Hepatocyte (in vitro differentiated cells): ENCODE results near the gene PPDPF.

Experiments
- CTCF ChIP-seq: fragments of 200-600 bp; sonication (generic); IDR thresholded peaks from 2 replicates; pipeline ENCODE4 v1.5.1; 2016; ENCODE audit warnings: antibody characterized with exemption, mild to moderate bottlenecking; ENCODE audit not compliant: poor library complexity
- EZH2phosphoT487 ChIP-seq: fragments of 200-600 bp; sonication (generic); IDR thresholded peaks from one replicate; pipeline ENCODE4 v1.6.1; 2018; ENCODE audit warnings: antibody characterized with exemption, mild to moderate bottlenecking, low read depth, moderate library complexity; ENCODE audit not compliant: unreplicated experiment, severe bottlenecking

DNA sequence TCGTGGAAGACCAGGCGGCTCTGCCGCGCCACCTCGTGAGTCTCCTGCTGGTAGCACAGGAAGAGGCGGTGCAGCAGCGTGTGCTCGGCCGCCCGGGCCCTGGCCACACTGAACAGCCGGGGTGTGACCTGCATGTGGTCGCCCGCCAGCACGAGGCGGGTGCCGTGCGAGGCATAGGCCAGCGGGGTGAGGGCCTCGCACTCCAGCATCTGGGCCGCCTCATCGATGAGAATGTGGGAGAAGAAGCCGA lies 46.5 kb downstream of the PPDPF start:
- no peak for TF ChIP-seq CTCF
- TF ChIP-seq EZH2phosphoT487, result no peak
